Measurements from ENCODE around the gene TBL3.

The TBL3 gene

GRCh38 chr16:1940273-1941161 is 31.3 kb upstream of the TBL3 start:
- no peak for TF ChIP-seq Cebpa-rat (IDR thresholded peaks at IDR 0.05)
- Histone ChIP-seq H3K4me3 (0 out of 20 replicates have a peak overlapping the region, but pooled peaks of 1 of the 10 experiments have one; percentile 1), H4K20me1 (peaks cover 0 to 46% (median 27%) of the 10 kb centered on the region in 11 experiments; a peak in 16 of 22 replicates), H3K4me1 (peaks cover 38 to 66% (median 50%) of the 10 kb centered on the region in 10 experiments), H3K27ac (peak overlapping the region in 3 of 11 experiments; percentile 51 to 78 (median 70); a peak in 6 of 22 replicates), H3K36me3 (peaks cover 17 to 45% (median 31%) of the 10 kb centered on the region in 11 experiments), H3K4me2 (peak overlapping the region; percentile 96 to 100 (median 100)), H3K9me3 (replicated peaks in 1 of 11) (no peaks in the 10 kb centered on the region), H3K9ac (peak overlapping the region; percentile 3 to 88 (median 32); a peak in 15 of 22 replicates), H3K27me3 (peaks cover 0 to 6% (median 0%) of the 10 kb centered on the region in 11 experiments; a peak in 3 of 22 replicates)

- TF ChIP-seq Cebpa-rat (IDR thresholded peaks at IDR 0.05) = no peak
- H3K4me3 ChIP-seq = peak overlapping the region in 9 of 10 experiments; percentile 75 to 95 (median 87); a peak in 17 of 20 replicates
- peak overlapping the region; percentile 96 to 100 (median 100) for H3K4me2 ChIP-seq
- no peaks in the 10 kb centered on the region for H3K9me3 ChIP-seq (replicated peaks in 1 of 11)
- H3K27ac ChIP-seq = peak overlapping the region in 9 of 11 experiments; percentile 13 to 80 (median 70); a peak in 16 of 22 replicates
- H3K27me3 ChIP-seq = peaks cover 0 to 6% (median 0%) of the 10 kb centered on the region in 11 experiments; a peak in 3 of 22 replicates
- H3K36me3 ChIP-seq = peaks cover 17 to 45% (median 31%) of the 10 kb centered on the region in 11 experiments
- peak overlapping the region; percentile 75 to 88 (median 83) for H3K9ac ChIP-seq
- peaks cover 0 to 46% (median 27%) of the 10 kb centered on the region in 11 experiments; a peak in 16 of 22 replicates for H4K20me1 ChIP-seq
- peaks cover 38 to 66% (median 50%) of the 10 kb centered on the region in 10 experiments for H3K4me1 ChIP-seq
Measured at GRCh38 chr16:1941162-1942046, 30.4 kb upstream of the TBL3 start.

DNA sequence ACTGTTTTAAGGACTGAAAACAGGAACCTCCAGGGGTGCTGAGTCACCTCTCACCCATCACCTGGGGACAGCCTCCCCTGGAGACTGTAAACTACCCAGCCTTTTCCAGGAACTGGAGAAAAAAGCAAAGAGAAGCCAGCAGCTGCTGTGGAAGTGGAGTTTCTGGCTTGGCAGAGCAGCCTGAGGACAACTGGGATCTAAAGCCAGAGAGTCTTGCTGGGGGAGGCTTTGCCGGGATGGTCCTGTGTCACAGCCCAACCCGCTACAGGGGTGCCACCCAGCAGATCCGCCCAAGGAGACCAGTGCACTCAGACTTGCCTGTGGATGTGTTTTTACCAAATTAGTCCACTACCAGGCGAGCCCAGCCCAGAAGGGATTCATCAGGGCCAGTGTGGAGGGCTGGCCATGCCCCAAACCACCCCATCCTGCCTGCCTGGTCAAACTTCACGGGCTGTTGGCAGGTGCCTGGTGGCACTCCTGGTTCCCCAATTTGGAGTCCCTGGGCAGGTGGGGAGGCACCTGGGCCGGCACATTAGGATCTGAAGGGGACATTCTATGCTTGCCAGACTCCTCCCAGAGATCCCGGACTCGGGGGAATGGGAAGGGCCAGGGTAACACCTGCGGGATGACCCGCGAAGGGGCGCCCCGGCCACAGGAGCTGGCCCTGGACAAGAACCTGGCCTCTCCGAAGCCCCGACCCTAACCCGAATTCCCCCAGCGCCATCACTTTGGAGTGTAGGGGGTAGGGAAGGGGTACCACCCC is 29.6 kb upstream of the TBL3 start:
- Histone ChIP-seq H4K20me1 (peaks cover 0 to 46% (median 27%) of the 10 kb centered on the region in 11 experiments; a peak in 16 of 22 replicates), H3K36me3 (peaks cover 17 to 36% (median 25%) of the 10 kb centered on the region in 11 experiments), H3K4me3 (peak overlapping the region; percentile 75 to 95 (median 86)), H3K4me2 (peak overlapping the region; percentile 96 to 100 (median 100)), H3K27ac (peak overlapping the region; percentile 52 to 80 (median 71); a peak in 21 of 22 replicates), H3K27me3 (peaks cover 0 to 6% (median 0%) of the 10 kb centered on the region in 11 experiments; a peak in 3 of 22 replicates), H3K9ac (peak overlapping the region; percentile 75 to 88 (median 83)), H3K4me1 (peaks cover 38 to 66% (median 50%) of the 10 kb centered on the region in 10 experiments), H3K9me3 (replicated peaks in 1 of 11) (no peaks in the 10 kb centered on the region)
- no peak for TF ChIP-seq Cebpa-rat (IDR thresholded peaks at IDR 0.05)

DNA sequence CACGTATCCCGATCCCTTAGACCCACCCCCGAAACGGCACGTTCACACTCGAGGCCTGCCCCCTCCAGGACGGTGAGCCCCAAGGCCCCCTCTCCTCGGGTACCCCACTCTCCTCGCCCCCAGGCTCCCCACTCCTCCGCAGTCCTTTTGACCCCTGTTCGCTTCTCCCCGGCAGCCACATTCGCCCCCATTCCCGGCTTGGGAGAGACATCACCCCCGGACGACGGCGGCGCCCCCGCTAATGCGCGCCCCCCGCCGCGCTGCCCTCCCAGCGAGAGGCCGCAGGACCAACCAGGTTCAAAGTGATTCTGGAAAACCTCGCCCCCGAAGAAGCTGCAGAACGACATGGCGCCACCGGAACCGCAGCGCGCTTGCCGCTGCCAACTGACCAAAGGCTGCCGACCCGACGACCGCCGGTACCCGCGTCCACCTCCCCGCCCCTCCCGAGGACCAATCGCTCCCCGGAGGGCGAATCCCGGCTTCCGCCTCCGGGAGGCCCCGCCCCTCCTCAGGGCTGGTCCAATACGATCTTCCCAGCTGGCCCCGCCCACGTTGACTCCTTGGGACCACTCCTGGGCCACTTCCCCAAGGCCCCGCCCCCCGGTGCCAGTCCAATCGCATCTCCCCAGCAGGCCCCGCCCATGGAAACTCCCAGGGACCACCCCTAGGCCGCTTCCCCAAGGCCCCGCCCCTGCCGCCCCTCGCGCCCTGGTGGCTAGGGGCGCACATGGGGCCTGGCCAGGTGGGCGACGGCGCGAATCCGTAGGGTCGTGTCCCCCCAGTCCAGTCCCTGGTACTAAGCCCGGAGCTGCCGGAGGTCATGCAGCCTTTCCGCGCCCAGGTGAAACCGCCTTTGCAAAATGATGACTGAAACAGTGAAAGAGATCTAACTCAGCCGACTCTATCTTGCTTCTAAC is 28.8 kb upstream of the TBL3 start, which contains the start of gene MSRB1:
Gene MSRB1, minus strand, starts transcription at position 390 of the 917 bp plus-strand sequence. Its CDS starts 43 bp downstream, at position 347.
- H3K4me1 ChIP-seq = peaks cover 38 to 65% (median 50%) of the 10 kb centered on the region in 10 experiments
- peak within 1 kb of the TSS; percentile 96 to 100 (median 100) for H3K4me2 ChIP-seq
- no peaks in the 10 kb centered on the region for H3K9me3 ChIP-seq (replicated peaks in 1 of 11)
- no peak for TF ChIP-seq Cebpa-rat (IDR thresholded peaks at IDR 0.05)
- H4K20me1 ChIP-seq = peaks cover 0 to 45% (median 27%) of the 10 kb centered on the region in 11 experiments; a peak in 16 of 22 replicates
- H3K9ac ChIP-seq = peak within 1 kb of the TSS; percentile 75 to 88 (median 83)
- H3K4me3 ChIP-seq = peak within 1 kb of the TSS; percentile 75 to 95 (median 86)
- peaks cover 14 to 28% (median 17%) of the 10 kb centered on the region in 11 experiments for H3K36me3 ChIP-seq
- H3K27me3 ChIP-seq = peaks cover 0 to 6% (median 0%) of the 10 kb centered on the region in 11 experiments; a peak in 3 of 22 replicates
- peak within 1 kb of the TSS; percentile 52 to 80 (median 71); a peak in 21 of 22 replicates for H3K27ac ChIP-seq

DNA sequence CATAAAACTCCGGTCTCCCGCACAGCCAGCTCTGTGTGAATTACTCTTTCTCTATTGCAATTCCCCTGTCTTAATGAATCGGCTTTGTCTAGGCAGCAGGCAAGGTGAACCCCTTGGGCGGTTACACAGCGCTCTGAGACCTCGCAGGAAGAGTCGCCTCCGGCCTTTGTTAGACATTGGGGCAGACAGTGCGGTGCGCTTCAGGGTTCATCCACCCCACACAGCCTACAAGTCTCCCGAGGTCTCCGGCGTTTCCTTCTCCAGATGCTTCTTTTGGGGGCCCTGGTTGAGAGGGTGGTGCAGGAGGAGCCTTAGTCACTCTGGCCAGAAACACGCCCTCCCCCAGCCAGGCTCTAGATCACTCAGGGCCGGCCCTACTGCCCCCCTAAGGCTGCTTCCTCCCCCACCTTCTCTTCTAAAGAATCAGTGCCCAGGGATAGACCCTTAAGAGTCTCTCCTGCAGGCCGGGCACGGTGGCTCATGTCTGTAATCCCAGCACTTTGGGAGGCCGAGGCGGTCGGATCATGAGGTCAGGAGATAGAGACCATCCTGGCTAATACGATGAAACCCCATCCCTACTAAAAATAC is 27.1 kb upstream of the TBL3 start:
- no peaks in the 10 kb centered on the region for H3K9me3 ChIP-seq (replicated peaks in 1 of 11)
- H3K9ac ChIP-seq = no peak overlapping the region
- peaks cover 0 to 29% (median 25%) of the 10 kb centered on the region in 11 experiments; a peak in 16 of 22 replicates for H4K20me1 ChIP-seq
- TF ChIP-seq Cebpa-rat (IDR thresholded peaks at IDR 0.05) = no peak
- peaks cover 0 to 12% (median under 1%) of the 10 kb centered on the region in 11 experiments; a peak in 6 of 22 replicates for H3K36me3 ChIP-seq
- no peak overlapping the region for H3K27ac ChIP-seq
- H3K4me3 ChIP-seq = no peak overlapping the region
- peak overlapping the region in 3 of 11 experiments; percentile 67 to 99 (median 79); a peak in 2 of 22 replicates for H3K4me2 ChIP-seq
- H3K27me3 ChIP-seq = peaks cover 0 to 6% (median 0%) of the 10 kb centered on the region in 11 experiments; a peak in 3 of 22 replicates
- peaks cover 37 to 49% (median 41%) of the 10 kb centered on the region in 10 experiments for H3K4me1 ChIP-seq

DNA sequence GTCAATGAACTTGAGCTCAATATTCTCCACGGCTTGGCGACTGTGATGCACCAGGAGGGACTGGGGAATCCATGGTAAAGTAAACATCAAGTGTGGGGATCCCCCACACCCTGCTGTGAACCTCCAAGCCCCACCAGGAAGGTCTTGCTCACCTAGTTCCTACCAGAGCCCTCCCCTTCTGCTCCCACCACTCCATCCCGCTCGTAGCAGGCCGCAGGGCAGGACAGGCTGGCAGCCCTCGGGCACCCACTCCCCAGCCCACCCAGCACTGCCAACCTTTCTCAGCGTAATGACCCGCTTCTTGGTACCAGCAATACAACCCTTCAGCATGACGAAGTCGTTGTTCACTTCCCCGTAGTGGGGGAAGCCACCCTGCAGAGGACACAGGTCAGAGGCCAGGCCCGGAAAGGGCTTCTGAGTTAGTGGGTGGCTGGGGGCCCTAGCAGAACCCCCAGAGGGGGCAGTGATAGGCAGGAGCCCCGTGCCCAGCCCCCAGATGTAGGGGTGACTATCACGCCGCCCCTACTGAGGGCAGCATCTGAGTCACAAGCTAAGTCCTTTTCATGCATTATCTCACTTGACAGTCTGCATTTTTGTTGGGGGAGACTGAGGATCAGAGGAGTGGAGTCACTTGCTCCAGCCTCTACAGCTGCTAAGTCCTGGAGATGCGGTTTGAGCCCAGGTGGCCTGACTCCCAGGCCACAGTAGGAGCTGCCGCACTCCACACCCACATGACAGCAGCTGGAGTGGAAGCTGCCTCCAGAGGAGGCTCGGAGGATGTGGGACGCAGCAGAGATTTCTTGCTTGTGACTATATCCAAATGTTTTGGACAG is 26.1 kb upstream of the TBL3 start:
- Histone ChIP-seq H3K27ac (no peak overlapping the region), H3K9me3 (replicated peaks in 1 of 11) (no peaks in the 10 kb centered on the region), H3K4me2 (no peak overlapping the region), H3K4me1 (peaks cover 26 to 38% (median 30%) of the 10 kb centered on the region in 10 experiments), H3K9ac (no peak overlapping the region), H3K27me3 (peaks cover 0 to 6% (median 0%) of the 10 kb centered on the region in 11 experiments; a peak in 3 of 22 replicates), H4K20me1 (peaks cover 0 to 19% (median 16%) of the 10 kb centered on the region in 11 experiments; a peak in 15 of 22 replicates), H3K4me3 (no peak overlapping the region), H3K36me3 (peaks cover 0 to 2% (median 0%) of the 10 kb centered on the region in 11 experiments; a peak in 3 of 22 replicates)
- no peak for TF ChIP-seq Cebpa-rat (IDR thresholded peaks at IDR 0.05)

All from BLaER1 treated with 17β-estradiol and CSF1 and Interleukin-3, amounts not matched to agents 10 nM and 100 nM (cell line).